GM21717 (cell line): ENCODE results near the gene KCNH8.
"Not testable (repeated sequence)": the region's sequence is repeated elsewhere in the genome, so short reads cannot be mapped to it uniquely, and the experiment has no call there.

Experiments
- ATAC-seq: cut with Tn5 transposase; IDR thresholded peaks from one replicate; pipeline ENCODE4 v1.9.1; 2021; ENCODE audit warnings: mild to moderate bottlenecking, moderate library complexity; ENCODE audit not compliant: unreplicated experiment

KCNH8 gene

DNA sequence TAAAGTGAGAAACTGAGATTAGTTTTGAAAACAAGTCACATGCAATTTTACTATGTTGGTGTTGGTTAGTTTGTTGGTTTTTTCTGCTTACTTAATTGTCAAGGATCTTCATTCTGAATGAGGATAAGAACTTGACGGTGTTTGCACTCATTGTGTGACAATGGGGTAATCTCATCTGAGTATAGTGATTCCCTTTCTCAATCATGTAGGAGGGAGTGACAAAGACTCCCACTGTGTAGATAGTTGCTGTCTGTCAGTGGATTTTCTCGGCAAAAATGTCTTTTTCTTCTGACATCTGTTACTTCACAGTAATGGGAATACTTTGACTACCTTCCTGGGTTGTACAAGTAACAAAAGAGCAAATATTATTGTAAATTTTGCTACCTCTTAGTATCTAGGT, 23.5 kb downstream of the KCNH8 start:
- no peak for ATAC-seq

DNA sequence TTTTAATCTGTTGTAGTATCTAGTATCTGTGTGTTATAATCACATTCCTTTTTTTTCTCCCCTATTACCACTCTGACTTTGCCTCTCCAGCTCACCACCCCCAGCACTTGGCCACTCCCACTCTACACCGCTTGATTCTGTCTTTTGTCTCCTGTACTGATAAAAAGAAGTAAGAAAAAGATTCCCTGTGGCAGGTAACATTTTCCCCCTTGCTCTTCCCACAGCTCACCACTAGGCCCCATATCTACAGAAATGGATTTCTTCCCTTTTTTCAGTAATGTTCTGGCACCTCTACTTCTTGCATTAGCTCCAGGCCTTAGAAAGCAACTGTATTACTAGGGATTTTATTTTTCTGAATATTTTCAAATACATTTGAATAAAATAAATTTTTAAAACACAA, 25.6 kb downstream of the KCNH8 start:
- no peak for ATAC-seq

- no peak for ATAC-seq
Measured at GRCh38 chr3:19183584-19183983, 35.3 kb downstream of the KCNH8 start.

- no peak for ATAC-seq
Measured at GRCh38 chr3:19190126-19190525, 41.8 kb downstream of the KCNH8 start.

- peak; percentile 83 for ATAC-seq
Measured at GRCh38 chr3:19190602-19191001, 42.3 kb downstream of the KCNH8 start.

DNA sequence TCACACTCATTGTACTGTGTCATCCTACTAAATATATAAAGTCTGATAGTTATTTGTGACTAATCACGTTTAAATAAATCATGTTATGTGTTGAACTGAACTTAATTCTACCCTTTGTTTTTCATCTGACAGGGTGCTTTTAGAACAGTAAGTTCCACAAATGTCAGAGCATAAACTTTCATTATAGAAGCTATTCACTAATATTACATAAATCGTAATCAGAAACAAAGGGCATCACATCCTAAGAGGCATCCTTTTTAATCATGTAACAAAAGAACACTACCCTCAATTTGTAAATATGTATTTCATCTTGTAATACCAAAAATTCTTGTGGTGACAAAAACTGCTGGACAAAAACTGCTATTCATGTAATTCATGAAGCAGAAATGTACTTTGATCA, 50.8 kb downstream of the KCNH8 start:
- no peak for ATAC-seq

DNA sequence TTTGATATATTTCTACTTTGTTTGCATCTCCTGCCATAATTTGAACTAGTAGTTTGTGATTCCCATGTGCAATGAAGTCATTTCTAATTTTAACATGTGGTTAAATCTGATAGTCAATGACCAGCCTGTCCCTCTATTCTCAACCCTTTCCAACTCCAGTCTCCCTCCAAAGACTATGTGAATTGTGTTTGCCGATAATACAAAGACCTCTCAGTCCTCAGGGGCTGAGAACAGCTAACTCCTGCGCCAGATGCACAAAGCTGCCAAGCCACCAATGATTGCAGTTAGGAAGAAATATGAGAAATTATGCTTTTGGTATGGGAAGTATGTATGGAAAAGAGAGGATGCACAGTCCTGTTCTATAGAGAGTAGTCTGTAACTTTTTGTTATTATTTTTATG, 54.0 kb downstream of the KCNH8 start:
- no peak for ATAC-seq

DNA sequence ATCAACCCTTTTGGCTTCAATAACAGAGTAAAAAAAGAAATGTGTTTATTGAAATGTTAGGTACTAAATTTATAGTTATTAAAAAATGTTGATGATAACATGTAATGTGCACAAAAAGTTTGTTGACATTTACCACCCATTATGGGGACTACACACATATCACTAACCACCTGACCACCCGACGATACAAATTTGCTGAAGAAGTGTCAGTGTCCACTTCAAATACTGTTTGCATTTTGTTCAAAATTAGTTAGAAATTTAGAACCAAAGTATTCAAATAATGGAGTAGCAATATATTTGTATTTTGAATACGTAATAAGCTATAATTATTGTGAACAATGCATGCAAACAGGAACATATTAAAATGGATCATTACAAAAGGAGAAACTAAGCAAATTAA, 54.4 kb downstream of the KCNH8 start:
- no peak for ATAC-seq

DNA sequence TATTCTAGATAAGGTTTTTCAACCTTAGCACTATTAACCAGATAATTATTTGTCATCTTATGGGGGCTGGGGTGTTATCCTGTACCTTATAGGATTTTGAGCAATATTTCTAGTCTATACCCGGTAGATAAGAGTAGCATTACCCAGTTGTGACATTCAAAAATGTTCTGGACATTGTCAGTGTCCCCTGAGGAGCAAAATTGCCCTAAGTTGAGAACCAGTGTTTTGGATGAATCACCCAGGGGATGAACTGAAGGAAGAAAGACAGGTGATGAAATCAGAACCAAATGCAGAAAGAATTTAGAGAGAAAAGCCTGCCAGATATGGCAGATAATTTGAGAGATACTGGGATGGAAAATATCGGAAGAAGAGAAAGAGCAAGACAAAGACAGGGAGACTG, 58.2 kb downstream of the KCNH8 start:
- no peak for ATAC-seq

DNA sequence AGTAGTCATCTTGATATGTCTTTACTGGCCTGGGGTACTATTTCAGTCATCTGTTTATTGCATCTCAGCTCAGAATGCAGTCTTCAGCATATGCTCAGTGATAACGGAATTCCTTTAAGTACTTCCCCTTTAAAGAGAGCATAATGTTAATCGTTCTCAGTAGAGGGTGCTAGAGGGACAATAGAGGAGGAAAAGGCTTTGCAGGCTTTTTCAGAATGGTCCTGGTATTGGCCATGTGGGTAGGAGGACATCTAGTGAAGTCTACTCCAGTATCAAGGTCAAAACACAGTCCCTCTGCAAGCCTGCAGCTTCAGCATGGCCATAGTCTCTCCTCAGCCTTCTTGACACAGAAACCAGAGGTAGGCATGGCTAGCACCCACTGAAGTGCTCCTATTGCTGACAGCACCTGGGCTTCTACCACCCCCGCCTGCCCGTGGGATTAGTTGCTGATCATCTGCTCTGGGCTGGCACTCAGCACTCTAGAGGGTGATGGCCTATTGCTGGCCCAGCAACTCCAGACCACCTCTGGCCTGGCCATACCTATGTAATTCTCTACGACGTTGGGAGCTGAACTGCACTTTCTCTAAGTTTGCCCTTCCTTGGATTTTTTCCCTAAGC, 65.4 kb downstream of the KCNH8 start:
- no peak for ATAC-seq

GRCh38 chr3:19215427-19215826, 67.1 kb downstream of the KCNH8 start:
- no peak for ATAC-seq

GRCh38 chr3:19216669-19217337, 68.5 kb downstream of the KCNH8 start:
- no peak for ATAC-seq

DNA sequence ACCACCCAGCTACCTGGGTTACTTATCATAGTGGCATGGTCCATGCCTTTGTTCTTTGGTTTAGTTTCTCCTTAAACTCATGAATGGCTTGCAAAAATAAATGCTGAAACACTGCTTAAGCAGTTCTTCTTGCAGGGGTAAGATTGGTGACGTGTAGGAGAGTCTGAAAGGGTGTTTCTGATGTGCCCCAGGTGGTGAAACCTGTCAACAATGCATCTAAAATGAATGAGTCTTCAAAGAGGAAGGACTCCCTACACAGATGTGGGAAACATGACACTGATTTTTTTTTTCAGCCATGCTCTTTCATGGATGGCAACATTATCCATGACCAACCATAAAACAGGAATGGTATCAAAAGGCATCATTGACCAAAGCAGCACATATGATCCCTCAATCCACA, 72.0 kb downstream of the KCNH8 start:
- no peak for ATAC-seq

DNA sequence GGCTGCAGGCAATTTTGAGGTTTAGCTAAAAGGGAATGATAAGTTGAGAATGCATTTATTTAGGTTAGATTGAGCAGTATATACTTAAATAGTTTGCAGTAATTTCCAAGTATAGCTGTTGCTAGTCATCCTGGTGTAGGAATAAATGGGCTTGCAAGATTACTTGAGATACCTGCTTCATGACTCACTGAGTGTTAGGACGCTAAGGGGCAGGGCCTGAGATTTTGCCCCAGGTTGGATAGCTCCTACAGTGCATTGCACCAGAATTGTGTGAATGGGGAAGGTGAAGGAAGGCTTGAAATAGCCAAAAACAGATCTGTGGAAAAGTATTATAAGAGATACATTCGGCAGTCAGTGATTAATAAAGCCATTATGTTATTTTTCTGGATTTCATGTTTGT, 72.8 kb downstream of the KCNH8 start:
- ATAC-seq, result no peak

DNA sequence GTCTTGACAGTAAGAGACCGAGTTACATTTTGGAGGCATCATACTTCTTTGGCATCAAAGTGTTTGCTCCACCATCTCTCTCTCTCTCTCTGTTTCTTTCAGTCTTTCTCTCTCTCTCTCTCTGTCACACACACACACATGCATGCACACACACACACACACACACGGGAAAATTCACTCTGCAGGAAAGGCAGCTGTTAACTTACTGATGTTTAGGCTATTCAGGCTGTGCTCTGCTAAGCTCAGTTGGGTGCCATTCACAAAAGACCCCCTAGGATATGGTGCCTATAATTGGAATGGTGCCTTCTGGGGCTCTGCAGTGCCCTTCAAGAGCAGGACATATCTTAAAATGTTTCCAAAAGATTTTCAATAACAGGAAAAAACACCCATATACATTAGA, 78.2 kb downstream of the KCNH8 start:
- ATAC-seq, result no peak

- ATAC-seq, result no peak
Measured at GRCh38 chr3:19228167-19228566, 79.9 kb downstream of the KCNH8 start.

GRCh38 chr3:19229086-19229485, 80.8 kb downstream of the KCNH8 start:
- ATAC-seq, result no peak

DNA sequence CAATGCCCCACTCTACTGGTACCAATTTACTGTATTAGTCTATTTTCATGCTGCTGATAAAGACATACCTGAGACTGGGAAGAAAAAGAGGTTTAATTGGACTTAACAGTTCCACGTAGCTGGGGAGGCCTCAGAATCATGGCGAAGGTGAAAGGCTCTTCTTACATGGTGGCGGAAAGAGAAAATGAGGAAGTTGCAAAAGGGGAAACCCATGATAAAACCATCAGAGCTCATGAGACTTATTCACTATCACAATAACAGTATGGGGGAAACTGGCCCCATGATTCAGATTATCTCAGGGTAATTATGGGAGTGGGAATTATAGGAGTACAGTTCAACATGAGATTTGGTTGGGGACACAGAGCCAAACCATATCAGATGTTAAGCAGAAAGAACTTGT, 81.6 kb downstream of the KCNH8 start:
- not testable (repeated sequence) for ATAC-seq

DNA sequence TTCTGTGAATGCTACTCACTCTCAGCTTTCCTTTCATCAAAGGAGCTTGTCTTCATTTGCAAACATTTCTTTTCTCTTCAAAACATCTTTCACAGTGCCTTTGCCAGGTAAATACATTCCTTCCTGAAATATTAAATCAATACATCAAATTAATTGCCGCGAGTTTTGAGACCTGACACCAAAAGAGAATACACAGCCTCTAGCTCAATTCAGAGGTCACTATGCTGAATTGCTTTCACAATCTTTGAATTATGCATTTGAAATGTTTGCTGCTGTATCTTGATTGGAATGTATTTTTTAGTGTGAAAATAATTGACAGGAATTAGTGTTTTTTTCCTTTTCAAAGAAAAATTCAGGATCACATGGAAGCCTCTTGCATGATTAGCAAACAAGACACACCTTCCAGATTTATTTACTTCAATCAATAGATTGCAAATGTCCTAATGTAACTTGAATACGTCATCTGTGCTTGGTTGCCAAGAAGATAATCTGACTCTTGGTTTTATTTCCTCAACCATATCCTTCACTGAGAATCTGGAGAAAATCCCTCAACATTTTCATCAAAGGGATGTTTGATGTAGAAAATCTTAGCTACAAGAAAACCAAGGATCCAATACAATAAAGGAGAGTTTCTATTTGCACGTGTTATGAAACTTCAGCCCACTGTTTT, 83.6 kb downstream of the KCNH8 start:
- ATAC-seq, result no peak

DNA sequence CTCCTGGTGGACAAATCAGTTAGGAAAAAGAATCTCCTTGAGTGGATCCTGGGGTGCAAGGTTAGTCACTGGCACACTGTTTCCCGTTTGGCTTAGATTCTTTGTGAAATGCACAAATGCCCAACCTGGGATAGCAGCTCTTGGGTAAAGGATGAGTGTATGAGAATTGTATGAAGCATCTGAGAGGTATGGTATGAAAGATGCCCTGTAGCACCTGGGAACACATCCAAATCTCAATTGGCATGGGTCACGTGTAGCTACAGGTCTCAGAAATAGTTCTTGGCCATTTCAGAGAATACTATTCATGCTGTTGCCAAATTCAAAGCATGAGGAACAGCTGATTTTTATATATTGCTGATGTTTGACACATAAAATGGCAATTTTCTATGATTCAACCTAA, 84.3 kb downstream of the KCNH8 start:
- no peak for ATAC-seq

DNA sequence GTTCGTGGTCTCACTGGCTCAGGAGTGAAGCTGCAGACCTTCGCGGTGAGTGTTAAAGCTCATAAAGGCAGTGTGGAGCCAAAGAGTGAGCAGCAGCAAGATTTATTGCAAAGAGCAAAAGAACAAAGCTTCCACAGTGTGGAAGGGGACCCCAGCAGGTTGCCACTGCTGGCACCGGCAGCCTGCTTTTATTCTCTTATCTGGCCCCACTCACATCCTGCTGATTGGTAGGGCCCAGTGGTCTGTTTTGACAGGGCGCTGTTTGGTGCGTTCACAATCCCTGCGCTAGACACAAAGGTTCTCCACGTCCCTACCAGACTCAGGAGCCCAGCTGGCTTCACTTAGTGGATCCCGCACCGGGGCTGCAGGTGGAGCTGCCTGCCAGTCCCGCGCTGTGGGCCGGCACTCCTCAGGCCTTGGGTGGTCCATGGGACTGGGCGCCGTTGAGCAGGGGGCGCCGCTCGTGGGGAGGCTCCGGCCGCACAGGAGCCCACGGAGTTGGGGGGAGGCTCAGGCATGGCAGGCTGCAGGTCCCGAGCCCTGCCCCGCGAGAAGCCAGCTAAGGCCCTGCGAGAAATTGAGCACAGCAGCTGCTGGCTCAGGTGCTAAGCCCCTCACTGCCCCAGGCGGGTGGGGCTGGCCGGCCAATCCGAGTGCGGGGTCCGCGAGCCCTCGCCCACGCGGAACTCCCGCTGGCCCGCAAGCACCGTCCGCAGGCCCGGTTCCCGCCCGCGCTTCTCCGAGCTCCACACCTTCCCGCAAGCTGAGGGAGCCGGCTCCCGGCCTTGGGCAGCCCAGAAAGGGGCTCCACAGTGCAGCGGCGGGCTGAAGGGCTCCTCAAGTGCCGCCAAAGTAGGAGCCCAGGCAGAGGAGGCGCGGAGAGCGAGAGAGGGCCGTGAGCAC, 85.8 kb downstream of the KCNH8 start:
- not testable (repeated sequence) for ATAC-seq
